Stimulated activated CD8-positive, alpha-beta memory T cell treated with anti-CD3 and anti-CD28 coated beads, Interleukin-12 subunit alpha, Interleukin-12 subunit beta, amount 100 ng/mL, for 4 hours (primary cell): Measurements from ENCODE around the gene GPRC5B.

ENCODE experiments used
- DNase-seq: peaks from one replicate; pipeline ENCODE4 v3.0.0-alpha.2; 2020; ENCODE audit warnings: low read depth

GPRC5B gene

DNA sequence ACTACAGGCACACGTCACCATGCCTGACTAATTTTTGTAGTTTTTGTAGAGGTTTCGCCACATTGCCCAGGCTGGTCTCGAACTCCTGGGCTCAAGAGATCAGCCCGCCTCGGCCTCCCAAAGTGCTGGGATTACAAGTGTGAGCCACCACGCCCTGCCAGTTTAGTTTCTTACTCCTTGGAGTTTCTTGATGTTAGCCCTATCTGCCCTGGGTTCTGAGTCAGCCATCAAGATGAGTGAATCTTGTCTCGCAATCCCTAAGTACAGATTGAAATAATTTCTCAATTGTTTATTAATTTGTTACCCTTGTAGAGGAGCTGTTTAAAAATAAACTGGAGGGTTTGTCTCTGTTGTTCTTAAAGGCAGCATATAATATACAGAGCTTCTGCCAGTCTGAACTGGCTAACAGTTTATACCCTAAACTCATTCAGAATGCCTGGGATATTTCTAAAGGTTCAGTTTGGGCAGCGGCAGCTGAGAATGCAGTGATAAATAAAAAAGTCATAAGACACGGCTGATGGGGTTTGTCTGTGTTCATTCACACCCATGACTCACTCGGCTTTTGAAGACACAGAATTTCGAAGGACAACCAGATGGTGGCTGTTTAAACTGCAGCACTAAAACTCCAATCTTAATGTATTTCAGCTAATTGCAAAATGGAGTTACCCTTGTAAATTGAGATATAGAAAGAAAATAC lies 39.6 kb downstream of the GPRC5B start:
- no peak for DNase-seq

DNA sequence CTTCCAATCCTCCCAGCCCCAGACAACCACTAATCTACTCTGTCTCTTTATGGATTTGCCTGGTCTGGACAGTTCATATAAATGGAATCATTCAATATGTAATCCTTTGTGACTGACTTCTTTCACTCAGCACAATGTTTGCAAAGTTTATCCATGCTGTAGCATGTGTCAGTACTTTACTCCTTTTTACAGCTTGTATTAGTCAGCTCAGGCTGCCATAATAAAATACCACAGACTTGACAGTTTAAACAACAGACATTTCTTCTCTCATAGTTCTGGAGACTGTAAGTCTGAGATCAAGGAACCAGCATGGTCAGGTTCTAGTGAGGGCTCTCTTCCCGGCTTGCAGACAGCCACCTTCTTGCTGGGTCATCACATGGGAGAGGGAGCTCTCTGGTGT lies 41.3 kb downstream of the GPRC5B start:
- DNase-seq, result no peak

DNA sequence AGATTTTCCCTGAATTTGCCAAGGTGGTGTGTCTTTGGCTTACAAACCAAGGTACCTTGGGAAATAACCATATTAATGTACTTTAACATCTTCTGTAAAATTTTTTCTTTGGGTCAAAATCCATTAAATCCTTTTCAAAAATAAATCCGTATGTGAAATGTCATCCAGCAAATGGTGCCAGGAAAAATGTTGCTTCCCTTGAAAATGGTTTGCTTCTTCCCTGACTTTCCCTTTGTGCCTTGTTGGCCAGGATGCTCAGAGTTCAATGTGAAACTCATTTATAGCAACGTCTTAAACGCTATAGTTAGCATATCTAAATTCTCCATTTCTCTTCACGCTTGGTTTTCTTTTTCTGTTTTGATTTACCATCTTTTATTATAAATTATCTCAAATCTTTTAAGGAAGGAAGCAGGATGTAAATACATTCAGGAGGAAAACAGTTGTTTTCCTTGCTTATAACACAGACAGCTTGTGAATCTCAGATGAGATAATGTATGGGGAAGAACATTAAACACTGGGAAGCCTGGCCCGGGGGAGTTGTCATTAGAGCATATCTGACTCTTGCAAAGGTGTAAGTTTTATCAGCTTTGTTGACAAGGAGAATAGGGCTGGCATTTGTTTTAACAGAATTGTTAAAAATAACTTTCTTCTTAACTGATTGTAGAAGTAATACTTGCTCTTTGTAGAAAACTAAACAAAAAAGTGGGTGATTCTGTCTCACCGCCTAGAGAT lies 42.1 kb downstream of the GPRC5B start:
- no peak for DNase-seq

DNA sequence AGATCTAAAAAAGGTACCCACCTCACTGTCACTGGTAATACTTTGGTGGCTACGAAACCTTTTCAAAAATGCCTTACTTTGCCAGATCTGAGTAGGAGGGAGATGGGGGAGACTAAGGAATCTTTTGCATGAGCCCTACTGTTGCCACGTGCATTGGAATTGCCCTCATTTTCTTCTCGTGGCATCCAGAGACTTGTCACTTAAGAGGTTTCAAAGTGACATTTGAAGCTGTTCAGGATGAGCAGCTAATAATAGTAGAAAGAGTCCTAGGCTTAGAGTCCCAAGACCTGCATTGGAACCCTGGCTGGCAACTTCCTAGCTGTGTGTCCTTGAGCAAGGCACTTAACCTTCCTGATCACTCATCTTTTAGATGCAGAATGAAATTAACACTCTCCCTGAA lies 43.5 kb downstream of the GPRC5B start:
- no peak for DNase-seq

DNA sequence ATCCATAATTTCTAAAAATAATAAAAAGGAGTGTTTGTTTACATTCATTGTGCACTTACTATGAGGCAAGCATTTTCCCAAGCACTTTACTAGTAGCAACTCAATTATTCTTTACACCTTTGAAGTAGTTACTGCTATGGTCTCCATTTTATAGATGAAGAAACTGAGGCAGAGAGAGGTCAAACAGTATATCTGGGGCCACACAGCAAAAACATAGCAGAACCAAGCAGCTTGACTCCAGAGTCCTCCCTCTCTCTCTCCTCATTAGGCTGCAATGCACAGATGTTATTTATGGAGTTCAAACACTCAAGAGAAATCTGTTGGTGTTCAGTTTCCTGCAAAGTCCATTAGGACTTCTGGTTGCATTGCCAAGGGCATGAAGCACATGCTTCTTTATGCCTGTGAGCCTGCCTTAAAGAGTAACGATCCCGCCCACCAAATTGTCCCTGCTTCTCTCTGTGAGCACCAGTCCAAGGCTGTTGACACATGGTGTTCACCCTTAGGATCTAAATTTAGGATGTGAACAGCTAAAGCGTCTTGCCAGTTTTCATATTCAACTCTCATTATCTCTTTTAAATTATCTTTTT lies 44.0 kb downstream of the GPRC5B start:
- no peak for DNase-seq

DNA sequence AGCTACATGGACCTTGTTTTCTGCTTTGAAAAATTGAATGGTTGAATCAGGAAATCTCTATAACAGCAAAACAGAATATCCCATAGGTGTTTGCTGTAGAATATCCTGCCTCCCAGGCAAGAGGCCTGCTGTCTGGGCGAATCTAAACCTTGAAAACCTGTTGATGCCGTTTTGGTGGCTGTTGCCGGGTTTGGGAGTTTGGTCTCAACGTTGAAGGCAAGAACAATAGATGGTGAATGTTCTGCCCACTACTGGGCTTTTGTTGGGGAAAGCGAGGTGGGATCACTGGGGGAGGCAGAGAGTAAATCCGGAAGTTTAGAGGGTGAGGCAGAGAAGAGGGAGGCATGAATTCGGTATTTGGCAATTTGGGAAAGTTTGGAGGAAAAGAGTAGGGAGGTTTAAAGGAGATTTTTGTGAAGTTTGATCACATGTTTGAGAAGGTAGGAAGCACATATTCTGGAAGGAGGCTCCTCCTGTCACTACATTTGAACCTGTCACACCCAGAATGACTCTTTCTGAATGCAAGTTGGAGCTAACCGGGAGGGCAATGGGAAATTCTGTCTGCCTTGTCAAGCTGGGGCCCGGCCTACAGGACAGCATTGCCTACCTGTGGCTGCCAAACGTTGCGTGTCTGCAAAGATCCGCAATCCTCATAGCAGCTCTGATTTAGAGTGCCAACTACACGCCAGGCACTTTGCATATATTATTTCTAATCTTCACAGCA lies 46.5 kb downstream of the GPRC5B start:
- no peak for DNase-seq

DNA sequence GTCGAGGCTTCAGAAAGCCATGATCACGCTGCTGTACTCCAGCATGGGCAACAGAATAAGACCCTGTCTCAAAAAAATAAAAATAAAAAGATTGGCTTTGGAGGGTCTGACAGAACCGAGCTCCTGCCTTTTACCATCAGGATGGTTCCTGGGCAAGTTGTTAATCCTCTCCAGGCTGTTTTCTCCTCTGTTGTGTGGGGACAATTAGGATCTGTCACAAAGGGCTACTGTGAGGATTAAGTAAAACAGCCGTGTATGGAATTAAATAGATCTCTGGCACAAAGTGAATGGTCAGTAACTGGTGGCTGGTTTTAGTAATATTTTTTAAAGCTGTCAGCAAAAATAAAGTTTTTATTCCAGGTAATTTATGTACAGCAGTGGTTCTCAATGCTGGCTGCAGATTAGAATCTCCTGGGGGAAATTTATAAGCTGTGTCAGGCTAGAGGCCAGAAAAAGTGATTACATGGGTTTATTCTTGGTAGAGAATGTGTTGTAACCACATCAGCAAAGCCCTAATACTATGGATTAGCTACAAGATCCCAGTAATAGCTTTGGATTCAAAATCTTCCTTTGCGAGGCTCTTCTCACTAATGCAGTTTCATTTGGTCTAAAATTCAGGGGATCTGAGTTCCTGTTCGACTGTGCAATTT lies 47.2 kb downstream of the GPRC5B start:
- DNase-seq, result no peak

DNA sequence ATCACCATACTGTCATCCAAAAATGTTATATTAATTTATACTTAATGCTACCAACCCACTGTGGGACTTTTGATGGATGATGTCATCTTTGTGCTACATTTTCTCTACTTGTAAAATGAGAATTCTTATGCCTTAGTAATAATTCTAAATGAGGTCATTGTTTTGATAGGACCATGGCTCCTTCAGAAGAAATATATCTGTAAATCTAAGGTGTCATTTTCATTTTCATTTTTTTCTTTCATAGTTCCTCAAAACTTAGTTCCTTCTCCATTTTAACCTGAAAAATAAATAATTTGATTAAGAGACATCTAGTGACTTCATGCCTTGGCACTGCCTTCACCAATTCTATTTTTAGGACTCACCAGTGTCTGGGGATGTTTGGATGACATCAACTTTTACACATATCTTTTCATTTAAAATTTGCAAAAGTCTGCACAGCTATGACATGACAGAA lies 48.7 kb downstream of the GPRC5B start:
- DNase-seq, result no peak

DNA sequence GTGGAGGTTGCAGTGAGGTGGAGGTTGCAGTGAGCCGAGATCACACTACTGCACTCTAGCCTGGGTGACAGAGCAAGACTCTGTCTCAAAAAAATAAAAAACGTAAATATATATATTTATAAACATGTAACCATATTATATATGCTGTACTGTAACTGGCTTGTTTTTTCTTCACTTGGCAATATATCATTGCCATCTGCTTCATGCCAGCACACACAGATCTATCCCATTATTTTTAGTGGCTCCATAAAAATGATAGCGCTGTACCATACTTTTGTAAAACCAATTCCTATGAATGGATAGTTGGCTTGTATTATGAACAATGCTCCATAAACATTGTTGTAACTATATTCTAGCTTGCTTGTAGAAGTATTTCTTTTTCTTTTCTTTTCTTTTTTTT lies 49.5 kb downstream of the GPRC5B start:
- no peak for DNase-seq

DNA sequence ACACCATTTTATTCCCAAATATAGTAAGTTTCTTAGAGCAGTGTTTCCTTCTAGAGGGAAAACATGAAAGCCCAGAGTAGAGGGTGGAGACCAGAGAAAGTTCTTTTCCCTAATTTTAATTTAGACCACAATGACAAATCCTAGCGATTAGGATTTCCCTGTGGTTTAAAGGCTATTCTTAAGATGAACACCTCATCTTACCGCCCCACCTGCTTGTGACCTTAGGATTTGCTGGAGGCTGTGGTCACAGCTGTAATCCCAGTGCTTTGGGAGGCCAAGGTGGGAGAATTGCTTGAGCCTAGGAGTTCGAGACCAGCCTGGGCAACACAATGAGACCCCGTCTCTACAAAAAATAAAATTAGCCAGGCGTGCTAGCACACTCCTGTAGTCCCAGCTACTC lies 51.1 kb downstream of the GPRC5B start:
- DNase-seq, result no peak

DNA sequence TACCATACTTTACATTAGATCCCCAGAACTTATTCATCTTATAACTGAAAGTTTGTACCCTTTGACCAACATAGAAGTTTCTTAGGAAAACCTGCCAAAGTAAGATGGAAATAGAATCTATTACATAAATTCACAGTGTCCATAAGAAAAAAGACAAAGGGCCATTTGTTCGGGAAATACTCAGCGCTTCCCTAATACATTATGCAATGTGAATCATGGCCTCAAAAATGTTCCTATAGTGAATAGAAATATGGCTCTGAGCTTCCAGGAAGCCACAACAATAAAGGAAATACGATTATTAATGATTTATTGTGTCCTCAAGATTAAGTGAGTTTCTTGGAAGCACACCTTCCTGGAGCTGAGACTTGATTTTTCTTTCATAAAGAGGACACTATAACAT lies 51.5 kb downstream of the GPRC5B start:
- no peak for DNase-seq

DNA sequence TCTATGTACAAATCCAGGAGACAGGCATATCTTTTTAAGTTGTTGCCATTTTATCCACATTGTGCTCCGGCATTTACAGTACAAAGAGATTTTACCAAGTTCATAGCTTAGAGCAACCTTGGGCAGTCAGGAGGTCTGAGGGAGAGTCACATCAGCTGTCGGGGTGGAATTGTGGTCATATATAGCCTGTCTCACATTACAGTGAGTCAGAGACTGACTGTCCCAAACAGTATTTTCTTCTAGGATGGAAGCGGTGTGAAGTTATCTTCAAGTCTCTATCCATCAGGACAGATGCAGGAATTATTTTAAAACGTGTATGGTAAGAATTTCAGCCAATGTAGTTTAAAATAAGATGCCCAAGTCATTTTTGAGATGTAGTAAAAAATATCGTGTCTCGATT lies 53.0 kb downstream of the GPRC5B start:
- no peak for DNase-seq

DNA sequence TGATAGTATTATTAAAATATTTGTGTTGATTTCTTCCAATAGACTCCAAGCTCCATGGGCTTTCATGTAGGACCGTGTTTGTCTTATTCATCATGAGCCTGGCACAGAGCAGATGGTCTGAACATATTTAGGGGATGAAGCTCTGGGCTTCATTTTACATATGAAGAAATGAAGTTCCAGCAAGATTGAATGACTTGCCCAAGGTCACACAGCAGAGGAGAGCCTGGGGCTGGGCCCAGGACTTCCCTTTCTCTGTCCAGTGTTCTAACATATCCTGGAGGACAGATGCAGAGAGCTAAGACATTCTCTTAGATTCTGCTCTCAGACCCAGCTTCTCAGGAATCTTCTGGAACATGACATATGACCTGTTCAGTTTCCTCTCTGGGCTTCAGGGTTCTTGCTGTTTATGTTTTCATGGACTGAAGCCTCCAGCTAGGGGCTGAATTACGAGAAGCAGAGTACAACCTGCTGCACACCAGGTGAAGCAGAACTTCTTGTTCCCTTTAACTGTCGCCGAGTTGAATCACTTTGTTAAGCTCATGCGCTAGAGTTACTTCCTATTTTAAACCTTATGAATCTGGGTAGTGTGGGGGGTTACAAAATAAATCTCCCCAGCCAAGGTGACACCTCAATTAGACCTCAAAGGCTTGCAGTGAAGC lies 53.6 kb downstream of the GPRC5B start:
- DNase-seq, result no peak

DNA sequence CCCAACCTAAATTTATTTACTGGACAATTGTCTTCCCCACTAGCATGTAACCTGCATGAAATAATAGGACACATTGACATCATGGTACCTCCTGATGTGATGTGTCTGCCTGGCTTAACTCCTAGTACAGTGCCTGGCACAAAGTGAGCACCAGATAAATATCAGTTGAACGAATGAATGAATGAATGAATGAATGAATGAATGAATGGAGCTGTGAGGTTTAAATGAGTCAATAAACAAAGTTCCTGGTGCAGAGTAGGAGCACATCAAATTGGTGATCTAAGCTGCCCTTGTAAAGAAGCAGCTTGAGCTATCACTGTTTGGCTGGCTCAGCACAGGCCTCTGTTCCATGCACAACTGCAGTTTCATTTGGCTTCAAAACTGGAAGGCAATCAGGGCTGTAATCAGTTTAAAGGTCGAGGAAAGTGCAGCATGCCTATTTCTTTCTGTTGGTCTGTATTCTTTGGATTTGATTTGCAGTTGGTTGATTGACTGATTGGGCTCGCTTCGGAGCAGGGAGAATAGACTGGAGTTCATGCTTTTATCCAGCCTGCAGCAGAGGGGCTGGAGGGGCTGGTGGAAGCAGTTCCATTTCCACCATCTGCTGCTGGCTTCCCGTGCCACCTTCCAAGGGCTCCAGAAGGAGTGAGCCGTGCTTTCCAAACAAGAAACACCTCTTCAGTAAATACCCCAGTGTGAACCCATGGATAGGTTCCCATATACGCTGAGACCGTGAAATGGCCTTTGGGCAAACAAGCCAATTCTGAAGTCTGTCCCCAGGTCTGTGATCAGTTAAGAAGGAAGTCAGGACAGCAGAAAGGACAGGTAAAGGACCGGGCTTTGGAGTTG lies 54.6 kb downstream of the GPRC5B start:
- no peak for DNase-seq

DNA sequence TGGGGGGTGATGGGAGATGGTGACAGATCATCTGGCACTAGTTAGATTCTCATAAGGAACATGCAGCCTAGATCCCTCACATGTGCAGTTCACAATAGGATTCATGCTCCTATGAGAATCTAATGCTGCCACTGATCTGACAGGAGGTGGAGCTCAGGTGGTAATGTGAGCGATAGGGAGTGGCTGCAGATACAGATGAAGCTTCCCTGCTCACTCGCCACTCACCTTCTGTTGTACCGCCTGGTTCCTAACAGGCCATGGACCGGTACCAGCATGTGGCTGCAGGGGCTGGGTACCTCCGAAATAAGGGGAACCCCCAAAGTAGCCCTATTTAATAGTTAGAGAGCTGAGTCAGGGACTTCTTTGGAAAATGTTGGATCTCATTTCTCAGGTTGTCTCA lies 60.4 kb downstream of the GPRC5B start:
- DNase-seq, result no peak

DNA sequence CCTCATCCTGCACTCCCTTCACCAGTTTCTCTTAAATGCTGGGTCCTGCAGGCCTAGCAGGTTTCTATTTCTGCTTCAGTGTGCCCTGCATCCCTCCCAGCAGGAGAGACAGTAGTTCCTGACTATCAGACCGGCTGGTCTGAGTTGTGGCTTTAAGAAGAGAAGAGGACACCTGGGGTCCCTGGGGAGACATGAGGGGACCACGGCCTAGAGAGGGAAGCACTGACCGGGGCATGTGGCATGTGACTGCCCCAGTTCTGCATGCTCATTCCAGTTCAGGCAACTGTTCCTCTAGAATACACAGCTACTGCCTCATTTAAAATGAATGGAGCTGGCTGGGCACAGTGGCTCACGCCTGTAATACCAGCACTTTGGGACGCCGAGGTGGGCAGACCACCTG lies 61.3 kb downstream of the GPRC5B start:
- DNase-seq, result no peak

DNA sequence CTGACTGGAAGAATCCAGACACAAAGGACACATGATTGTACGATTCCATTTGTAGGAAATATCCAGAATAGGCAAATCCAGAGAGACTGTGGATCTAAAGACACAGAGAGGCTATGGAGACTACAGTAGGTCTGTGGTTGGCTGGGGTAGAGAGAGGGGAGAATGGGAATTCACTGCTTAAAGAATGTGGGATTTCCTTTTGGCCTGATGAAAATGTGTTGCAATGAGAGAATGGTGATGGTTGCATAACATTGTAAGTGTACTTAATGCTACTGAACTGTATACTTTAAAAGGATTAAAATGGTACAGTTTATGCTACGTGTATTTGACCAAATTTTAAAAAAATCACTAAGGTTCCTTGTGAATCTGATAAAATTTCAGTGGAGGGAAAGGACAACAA lies 62.1 kb downstream of the GPRC5B start:
- no peak for DNase-seq

DNA sequence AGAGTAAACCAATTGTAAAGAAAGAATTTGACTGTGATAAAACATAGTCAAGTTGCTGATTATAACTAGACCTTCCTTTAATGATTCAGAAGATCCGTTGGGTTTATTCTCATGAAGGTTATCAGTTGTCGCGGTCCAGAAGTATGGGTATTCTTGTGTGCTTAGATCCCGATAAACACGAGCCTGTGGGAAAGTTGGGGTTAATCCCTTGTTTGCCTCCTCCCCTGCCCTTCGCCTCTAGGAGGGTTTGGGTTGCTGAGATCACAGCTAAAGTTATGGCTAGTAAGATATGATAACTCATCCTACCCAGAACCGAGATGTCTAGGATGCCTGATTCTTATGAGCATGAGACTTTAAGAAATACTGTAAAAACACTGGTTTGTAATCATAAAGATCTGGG lies 66.8 kb downstream of the GPRC5B start:
- no peak for DNase-seq

DNA sequence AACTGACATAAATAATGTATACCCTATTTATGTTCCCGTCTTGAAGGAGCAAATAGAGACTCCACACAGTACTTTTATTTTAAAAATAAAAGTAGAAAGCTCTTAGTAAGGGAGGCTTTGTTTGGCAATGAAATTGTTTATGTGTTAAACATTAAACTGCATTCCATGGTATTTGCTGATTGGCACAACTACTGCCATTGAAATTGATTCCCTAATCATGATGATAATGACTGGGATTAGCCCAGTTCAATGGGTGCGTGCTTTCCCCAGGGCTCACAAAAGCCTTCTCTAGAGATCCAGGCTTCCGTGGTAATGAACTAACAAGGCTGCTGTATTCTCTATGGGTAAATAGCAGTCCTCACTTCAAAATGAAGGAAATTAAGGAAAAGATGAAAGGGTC lies 67.5 kb downstream of the GPRC5B start:
- DNase-seq, result no peak

DNA sequence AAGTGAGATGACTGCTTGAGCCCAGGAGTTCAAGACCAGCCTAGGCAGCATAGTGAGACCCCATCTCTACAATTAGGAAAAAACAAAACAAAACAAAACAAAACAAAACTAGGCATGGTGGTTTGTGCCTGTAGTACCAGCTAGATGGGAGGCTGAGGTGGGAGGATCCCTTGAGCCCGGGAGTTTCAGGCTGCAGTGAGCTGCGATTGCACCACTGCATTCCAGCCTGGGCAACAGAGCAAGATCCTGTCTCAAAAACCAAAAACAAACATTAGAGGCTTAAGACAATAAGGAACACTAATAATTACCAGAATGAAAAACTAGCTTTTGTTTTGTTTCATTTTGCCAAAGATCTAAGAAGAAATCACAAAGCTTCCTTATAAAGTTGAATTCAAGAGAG lies 69.2 kb downstream of the GPRC5B start:
- no peak for DNase-seq

DNA sequence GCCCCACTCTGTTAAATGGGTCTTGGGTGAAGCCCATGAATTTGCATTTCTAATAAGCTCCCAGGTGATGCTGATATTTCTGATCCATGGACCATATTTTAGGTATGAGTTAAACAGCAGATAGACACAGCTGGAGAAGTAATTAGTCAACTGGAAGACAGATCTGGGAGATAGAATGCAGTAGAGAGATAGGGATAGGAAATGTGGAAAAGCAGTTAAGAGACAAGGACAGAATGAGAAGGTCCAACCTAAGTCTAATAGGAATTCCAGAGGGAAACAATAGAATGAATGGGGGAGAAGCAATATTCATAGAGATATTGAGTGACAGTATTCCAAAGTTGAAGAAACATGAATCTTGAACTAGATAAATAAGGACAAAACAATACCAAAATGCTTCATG lies 71.7 kb downstream of the GPRC5B start:
- no peak for DNase-seq
